ENCODE data around the gene NFKB2. TPM values are rescaled to one million over a fixed set of nuclear protein-coding genes. Genes with fewer than 3 reads are reported as not detected.

The NFKB2 gene
- total and polyA plus RNA-seq, 2 of the 8 experiments (the other 6 are each of a cell fraction or from before 2014, with no cell fraction given) = 20.4 to 31.4 TPM

- no peak for TF ChIP-seq EZH2 (IDR thresholded peaks at IDR 0.05; ENCODE audit: low read depth, low read length, severe bottlenecking)
- no peak for TF ChIP-seq RBBP5 (IDR thresholded peaks at IDR 0.05; ENCODE audit: borderline replicate concordance, low read depth, low read length)
- no peak for TF ChIP-seq CBX8 (IDR thresholded peaks at IDR 0.05; ENCODE audit: borderline replicate concordance, low read depth, low read length)
- no peak for TF ChIP-seq TBP (IDR thresholded peaks at IDR 0.05; ENCODE audit: low read depth, low read length)
Observed at GRCh38 chr10:102438374-102438773, 42.9 kb downstream of the NFKB2 start (continued).
